NCI-H69 (cell line): ENCODE measurements around the gene ISCA2.

Experiments
- DNase-seq: peaks from one replicate; lab custom pipeline; 2025; lab: John Stamatoyannopoulos, UW

Gene ISCA2

GRCh38 chr14:74483321-74483720 lies 10.2 kb upstream of the ISCA2 start:
- DNase-seq, result no peak

GRCh38 chr14:74486164-74486563 lies 7.4 kb upstream of the ISCA2 start:
- DNase-seq, result no peak

- no peak for DNase-seq
Measured at GRCh38 chr14:74488786-74489397, 4.7 kb upstream of the ISCA2 start.

GRCh38 chr14:74490486-74490885 lies 3.1 kb upstream of the ISCA2 start:
- no peak for DNase-seq

- peak; percentile 19 for DNase-seq
Measured at GRCh38 chr14:74491956-74492775, 1.4 kb upstream of the ISCA2 start.

DNA sequence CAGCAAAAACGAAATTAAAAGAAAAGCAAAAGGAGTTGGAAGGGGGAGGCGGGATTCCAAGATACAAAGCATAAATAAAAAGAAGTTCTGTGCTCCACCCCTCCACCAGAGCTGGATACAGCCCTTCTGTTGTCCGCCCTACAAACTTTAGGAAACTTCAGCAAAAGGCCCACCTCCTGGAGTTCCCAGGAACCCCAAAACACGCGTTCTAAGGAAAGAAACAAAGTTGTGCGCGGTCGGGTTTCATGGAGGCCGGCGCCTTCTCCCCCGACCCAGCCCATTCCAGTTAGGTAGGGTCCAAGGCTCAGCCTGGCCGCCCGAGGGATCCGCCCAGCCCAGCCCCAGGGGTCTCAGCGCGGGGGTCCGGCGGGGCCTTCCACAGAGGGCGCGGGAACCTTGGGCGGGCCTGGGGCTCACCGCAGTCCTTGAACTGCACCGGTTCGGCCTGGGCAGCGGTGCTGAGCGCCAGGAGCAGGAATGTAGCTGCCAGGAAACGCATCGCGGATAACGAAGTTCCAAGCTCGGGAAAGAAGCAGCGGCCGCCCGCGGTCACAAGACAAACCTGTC lies 706 bp upstream of the ISCA2 start, which contains the start of gene NPC2:
Gene NPC2 (minus strand): TSS at position 530 of the 567 bp plus-strand sequence. CDS start 31 bp downstream, at position 499.
- no peak for DNase-seq

DNA sequence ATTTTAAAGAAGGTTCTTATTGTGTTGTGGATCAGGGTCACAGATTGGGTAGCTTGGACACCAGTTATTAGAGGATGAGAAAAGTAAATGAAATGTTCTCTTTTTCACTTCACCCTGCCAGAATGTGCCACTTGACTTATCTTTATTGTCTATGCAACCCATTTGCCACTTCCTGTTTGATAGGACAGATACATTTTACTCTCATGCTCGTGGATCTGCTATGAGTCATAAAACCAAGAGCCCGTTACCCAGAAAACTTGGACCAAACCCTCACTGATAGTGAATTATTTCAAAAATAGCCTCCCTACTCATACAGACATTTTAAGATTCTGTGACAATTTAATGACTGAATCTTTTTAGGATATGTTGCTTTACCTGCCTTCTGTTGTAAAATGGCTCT lies 1.8 kb downstream of the ISCA2 start:
- no peak for DNase-seq

GRCh38 chr14:74500417-74501134 lies 7.0 kb downstream of the ISCA2 start:
- DNase-seq, result peak; percentile 61

GRCh38 chr14:74501135-74501614 lies 7.6 kb downstream of the ISCA2 start:
- peak; percentile 84 for DNase-seq

- no peak for DNase-seq
Measured at GRCh38 chr14:74501691-74502090, 8.1 kb downstream of the ISCA2 start.

DNA sequence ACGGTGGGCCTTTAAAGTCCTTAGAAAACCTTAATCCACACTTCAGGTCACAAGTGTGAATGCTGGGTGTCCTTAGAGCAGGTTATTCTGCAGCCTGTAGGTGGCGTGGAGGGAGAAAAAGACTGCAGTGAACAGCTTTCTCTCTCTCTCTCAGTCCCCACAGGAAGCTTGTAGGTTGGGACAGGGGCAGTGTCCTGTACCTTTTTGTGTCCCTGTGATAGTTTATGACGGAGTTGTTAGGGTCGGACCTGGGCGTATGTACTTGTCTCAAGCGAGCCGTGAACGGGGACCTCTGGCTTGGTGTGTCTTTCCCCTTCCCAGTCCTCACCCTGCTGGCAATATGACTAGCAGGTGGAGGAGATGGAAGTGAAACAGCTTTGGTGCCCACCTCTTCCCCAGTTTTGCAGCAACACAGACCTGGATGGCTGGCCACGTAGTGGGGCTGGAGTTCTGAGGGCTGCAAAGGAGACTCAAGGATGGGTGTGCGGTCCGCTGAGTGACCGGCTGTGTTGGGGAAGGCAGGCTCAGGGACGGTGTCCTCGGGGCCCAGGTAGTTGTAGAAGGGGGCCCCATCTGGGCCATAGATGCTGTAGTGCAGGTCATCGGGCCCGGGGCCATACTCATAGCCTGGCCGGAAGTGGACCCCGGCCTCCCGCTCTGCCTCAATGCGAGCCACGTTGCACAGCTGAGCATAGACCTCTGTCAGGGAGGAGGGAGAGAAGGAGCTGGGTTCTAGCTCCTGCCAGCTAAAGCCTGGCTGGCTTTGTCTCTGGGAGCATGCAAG lies 8.9 kb downstream of the ISCA2 start:
- DNase-seq, result peak; percentile 42

GRCh38 chr14:74503291-74503937 lies 9.8 kb downstream of the ISCA2 start:
- no peak for DNase-seq

- DNase-seq, result no peak
Measured at GRCh38 chr14:74503938-74504335, 10.4 kb downstream of the ISCA2 start.

GRCh38 chr14:74504412-74504811 lies 10.8 kb downstream of the ISCA2 start:
- no peak for DNase-seq

GRCh38 chr14:74504874-74505720 lies 11.5 kb downstream of the ISCA2 start:
- no peak for DNase-seq

GRCh38 chr14:74505831-74506230 lies 12.3 kb downstream of the ISCA2 start:
- DNase-seq, result no peak

DNA sequence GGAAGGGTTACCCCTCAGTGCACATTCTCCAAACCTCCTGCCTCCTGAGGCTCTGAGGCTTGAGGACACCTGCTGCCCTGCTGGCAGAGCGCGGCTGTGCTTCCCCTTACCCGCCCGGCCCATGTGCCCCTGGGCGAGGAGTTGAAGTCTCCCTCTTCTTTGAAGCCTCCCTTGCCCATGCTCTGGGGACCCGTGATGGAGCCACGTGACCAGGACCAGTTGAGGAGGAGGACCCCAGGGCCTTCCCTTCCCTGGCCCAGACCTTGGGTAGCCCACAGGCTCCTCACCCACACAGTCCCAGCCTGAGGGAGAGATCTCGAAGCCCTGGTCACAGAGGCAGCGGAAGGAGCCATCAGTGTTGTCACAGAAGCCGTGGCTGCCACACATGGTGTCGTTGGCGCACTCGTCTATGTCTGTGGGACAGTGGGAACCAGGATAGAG lies 12.9 kb downstream of the ISCA2 start:
- DNase-seq, result no peak

DNA sequence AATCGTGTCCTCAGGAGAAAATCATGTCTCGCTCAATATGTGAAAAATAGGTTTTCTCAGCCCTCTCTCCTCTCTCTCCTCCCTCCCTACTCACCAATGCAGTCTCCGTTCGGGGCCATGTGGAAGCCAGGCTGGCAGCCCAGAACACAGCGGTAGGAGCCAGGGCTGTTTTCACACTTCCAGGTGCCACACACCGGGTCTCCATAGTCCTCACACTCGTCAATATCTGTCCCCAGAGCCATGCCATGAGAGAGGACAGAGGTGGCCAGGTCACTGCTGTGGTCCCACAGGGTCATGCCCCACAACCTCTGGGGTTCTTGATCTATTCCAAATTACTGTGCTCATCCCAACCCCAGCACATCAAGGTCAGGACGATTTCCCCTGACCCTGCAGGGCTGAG lies 13.5 kb downstream of the ISCA2 start:
- DNase-seq, result no peak

DNA sequence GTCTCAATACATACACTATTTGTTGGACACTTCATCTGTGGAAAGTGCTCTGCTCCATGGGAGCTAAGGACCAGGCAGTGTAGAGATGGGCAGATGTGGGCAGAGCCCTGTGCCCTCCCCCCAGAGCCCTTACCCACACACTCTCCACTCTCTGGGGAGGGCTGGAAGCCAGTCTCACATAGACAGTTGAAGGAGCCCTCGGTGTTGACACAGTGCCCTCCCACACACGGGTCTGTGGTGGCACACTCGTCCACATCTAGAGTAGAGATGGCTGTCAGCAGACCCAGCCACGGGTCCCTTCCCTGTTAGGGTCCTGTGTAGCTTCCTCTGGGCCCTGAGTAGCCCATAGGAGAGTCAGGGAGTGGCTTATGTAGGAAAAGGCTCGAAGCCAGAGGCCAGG lies 14.3 kb downstream of the ISCA2 start:
- no peak for DNase-seq

GRCh38 chr14:74508292-74508731 lies 14.7 kb downstream of the ISCA2 start:
- DNase-seq, result peak; percentile 81
